GM18526 (cell line): ENCODE results near the gene ALKBH8.

Experiments
- POLR2A ChIP-seq: IDR thresholded peaks from 3 replicates; pipeline ENCODE4 v1.6.1; 2011; ENCODE audit not compliant: insufficient read length; ENCODE audit errors: extremely low read depth

ALKBH8 gene

DNA sequence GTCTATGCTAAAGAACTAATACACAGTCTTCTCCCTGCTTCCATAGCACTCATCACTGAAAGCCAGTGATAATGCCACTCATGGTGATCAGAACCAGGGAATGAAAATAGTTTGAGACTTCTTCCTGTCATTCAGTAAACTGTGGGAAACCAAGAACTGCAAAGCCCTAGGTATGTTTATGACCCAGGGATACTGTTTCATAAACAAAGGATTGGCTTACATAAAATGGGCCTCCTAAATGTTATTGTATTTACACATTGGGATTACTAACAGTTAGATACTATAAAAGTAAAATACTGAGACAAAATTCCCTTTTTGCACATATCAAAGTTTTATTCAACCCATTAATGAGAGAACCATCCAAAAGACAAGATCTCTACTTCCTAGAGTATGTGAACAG, 86.6 kb downstream of the ALKBH8 start:
- no peak for TF ChIP-seq POLR2A

DNA sequence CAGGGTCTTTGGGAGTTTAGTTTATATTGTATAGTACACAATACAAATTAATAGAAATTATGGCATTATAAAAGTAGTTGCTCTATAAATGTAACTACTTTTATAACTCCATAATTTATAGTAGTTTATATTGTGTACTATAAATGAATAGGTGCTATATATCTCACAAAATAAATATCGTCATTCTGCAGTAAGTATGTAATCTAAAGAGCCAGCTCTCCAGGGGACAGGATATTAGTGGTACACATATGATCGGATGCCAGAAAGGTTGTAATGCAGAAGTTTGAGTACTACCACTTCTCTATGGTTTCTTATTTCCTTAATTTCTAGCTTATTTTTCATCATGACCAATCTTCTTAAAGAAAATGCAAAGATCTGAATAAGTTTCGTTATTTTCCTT, 87.7 kb downstream of the ALKBH8 start:
- TF ChIP-seq POLR2A, result no peak

DNA sequence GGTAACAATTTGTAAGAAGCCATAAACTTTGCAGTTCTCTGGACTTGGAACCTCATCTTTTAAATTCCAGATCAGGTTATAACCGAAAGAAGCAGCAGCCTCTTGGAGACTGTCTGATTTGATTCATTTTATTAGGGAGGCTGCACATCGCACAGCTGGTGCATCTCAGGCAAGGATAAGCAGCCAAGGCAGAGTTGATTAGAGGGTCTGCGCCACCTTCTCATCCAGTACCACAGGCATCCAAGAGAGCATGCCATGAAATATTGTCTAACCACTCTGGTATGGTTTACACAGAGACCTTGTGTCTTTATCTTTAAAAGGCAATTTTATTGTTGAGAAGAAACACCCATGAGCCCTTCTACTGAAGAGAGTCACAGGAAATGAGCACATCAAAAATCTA, 91.7 kb downstream of the ALKBH8 start:
- no peak for TF ChIP-seq POLR2A

DNA sequence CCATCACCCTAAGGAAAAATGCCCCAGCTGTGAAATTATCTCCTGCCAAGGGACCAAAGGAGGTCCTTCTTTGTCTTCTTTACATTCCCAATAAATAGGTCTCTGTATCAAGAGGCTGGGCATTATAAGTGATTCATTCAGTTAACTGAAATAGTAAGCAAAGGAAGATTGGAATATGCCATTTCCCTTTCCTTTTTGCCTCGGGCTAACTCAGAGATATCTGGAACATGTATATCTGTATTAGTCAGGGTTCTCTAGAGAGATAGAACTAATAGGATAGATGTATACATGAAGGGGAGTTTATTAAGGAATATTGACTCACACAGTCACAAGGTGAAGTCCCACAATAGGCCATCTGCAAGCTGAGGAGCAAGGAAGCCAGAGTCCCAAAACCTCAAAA, 92.6 kb downstream of the ALKBH8 start:
- TF ChIP-seq POLR2A, result no peak

DNA sequence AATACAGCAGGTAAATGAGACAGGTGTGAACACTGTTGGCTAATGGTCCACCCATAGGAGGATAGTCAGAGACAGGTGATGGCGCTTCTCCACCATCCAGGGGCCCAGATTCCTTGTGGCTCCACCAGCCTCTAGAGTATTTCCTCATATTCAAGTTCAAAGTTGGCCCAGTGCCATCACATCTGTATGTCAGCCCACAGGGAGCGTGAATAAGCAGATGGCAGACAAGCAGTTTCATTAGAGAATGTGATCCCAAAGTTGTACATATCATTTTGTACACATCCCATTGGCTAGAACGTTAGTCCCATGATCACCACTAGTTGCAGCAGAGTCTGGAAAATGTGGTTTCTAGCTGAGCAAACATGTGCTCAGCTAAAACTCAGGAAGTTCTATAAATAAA, 96.9 kb downstream of the ALKBH8 start:
- TF ChIP-seq POLR2A, result no peak

DNA sequence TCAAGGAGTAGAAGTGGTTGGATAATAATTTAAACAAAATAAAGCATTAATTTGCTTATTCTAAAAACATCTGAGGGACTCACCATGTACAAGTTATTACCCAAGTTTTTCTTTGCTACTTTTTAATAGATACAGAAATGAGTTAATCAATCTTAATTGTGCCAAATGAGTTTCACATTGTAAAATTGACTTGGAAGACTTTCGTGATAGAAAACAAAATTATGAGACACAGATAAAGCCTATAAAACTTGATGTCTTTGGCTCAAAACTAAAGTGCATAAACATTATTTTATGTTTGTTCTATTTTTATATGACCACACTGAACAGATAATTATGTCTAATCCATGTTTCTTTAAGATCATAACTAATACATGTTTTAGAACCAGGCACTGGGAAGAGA, 97.8 kb downstream of the ALKBH8 start:
- TF ChIP-seq POLR2A, result no peak

DNA sequence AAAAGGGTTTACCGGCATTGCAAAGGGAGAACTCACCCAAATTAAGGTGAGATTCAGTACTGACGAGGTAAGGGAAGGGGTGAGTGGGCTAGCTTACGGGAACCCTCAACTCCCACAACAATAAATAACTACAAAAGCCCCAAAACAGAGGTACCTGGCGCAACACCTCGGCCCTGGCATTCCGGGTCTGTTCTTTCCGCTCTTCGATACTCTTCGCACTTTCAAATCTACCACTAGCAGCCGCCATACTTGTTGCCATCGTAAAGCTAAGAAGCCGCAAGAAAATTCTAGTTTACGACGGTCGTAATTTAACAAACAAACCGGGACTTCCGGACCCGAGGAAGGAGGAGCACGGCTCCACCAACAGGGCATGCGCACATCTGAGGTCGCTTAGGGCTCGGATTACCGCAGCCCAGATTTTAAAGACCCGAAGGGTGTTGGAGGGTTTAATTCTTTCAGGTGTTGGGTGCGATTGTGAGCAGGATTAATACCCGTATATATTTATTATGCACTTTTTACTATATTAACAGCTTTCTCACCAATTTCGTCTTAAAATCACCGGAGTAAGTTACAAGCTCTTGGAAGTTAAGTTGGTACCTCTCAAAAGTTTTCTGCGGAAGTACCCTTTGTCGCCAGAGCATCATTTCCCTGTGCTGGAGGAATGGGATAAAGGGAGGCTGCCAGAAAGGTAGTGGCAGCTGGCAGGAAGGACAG, 107.8 kb downstream of the ALKBH8 start, which contains the start of gene CWF19L2:
CWF19L2 (minus strand) TSS at position 268 of the 714 bp plus-strand sequence; CDS start at position 259, 9 bp downstream.
- peak; percentile 67 for TF ChIP-seq POLR2A

DNA sequence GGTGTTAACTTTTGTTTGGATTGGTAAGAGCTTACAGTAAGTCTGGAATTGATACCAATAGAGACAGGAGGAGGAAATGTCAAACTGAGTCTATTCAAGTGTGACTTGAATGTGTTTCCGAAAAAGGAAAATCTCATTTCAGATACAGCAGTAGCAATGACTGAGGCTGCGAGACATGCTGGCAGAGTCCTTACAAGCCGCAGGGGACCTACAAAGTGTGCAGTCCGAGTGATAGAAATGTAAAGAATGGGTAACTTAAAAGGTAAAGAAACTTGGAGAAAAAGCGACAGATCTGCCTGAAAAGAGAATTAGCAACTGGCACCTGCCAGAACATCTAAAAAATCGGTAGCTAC, 108.4 kb downstream of the ALKBH8 start:
- TF ChIP-seq POLR2A, result no peak

DNA sequence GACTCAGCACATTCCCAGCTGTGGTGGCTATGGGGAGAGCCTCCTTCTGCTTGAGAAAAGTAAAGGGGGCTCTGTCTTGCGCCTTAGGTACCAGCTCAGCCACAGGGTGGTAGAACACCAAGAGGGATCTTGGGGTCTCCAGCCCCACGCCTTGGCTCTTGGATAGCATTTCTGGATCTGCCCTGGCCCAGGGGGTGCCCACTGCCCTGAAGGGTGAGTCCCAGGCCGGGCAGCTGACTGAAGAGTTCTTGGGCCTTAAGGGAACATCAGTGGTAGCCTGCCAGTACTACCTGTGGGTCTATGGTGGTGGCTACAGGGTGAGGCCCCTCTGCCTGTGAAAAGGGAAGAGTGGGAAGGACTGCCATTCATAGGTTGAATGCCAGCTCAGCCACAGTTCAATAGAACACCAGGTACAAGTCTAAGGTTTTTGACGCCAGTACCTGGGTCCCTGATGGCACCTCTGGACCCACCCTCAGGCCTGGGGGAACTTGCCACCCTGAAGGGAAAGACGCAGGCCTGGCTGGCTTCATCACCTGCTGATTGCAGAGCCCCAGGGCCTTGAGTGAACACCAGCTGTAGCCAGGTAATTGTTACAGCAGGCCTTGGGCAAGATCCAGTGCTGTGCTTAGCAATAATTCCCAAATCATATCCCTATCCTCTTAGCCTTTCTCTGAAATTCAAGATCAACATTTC, 111.8 kb downstream of the ALKBH8 start:
- TF ChIP-seq POLR2A, result no peak
